Osteoblast (primary cell): Measurements from ENCODE around the gene CMPK2. TPM values are rescaled to one million over a fixed set of nuclear protein-coding genes. Genes with fewer than 3 reads are reported as not detected.

Experiments
- DNase-seq: peaks from one replicate; pipeline ENCODE4 v3.0.0; 2011; ENCODE audit warnings: low spot score, mixed read lengths; ENCODE audit not compliant: insufficient read length; ENCODE audit errors: missing footprints
- H2AFZ ChIP-seq: 2 replicates; pipeline ENCODE4 v1.6.0; 2011; ENCODE audit warnings: mild to moderate bottlenecking, low read length
- H3K27ac ChIP-seq: 2 replicates; pipeline ENCODE4 v1.5.1; 2011; ENCODE audit warnings: mild to moderate bottlenecking, low read depth, low read length, moderate library complexity
- H3K27me3 ChIP-seq: 2 replicates; pipeline ENCODE4 v1.6.0; 2012; ENCODE audit warnings: mild to moderate bottlenecking, control low read depth, inconsistent platforms, low read length, moderate library complexity; ENCODE audit not compliant: insufficient read depth
- H3K36me3 ChIP-seq: 2 replicates; pipeline ENCODE4 v1.5.1; 2011; ENCODE audit warnings: mild to moderate bottlenecking, low read length, control low read depth, moderate library complexity; ENCODE audit not compliant: insufficient read depth
- H3K4me1 ChIP-seq: 2 replicates; pipeline ENCODE4 v1.5.1; 2011; ENCODE audit warnings: mild to moderate bottlenecking, low read length, control low read depth, moderate library complexity; ENCODE audit not compliant: insufficient read depth
- H3K4me2 ChIP-seq: 2 replicates; pipeline ENCODE4 v1.6.0; 2011; ENCODE audit warnings: mild to moderate bottlenecking, low read length; ENCODE audit not compliant: insufficient read depth
- H3K4me3 ChIP-seq: fragments of 200-600 bp; sonication (generic); 3 replicates; pipeline ENCODE4 v1.5.1; 2012; ENCODE audit warnings: mild to moderate bottlenecking, low read length, inconsistent platforms; ENCODE audit not compliant: insufficient read depth
- H3K79me2 ChIP-seq: 2 replicates; pipeline ENCODE4 v1.6.0; 2012; ENCODE audit warnings: mild to moderate bottlenecking, low read length, control low read depth, inconsistent platforms; ENCODE audit not compliant: insufficient read depth
- H3K9me3 ChIP-seq: 2 replicates; pipeline ENCODE4 v1.5.1; 2011; ENCODE audit warnings: low read depth, low read length, control low read depth
- H4K20me1 ChIP-seq: 2 replicates; pipeline ENCODE4 v1.6.0; 2012; ENCODE audit warnings: mild to moderate bottlenecking, low read length, control low read depth; ENCODE audit not compliant: insufficient read depth
- total RNA-seq: library from RNA; depleted of rRNA; stranded (reverse); fragments of >200 nt; gene quantifications from 2 replicates; pipeline ENCODE4 v1.2.3, GENCODE V29; 2012
- TF ChIP-seq, protein P1 (sequence below): IDR thresholded peaks from 2 replicates; pipeline ENCODE4 v1.5.1; 2011; ENCODE audit warnings: mild to moderate bottlenecking, low read depth, low read length, moderate library complexity; ENCODE audit errors: extremely low read depth

Gene CMPK2
- total RNA-seq, 1 donor: 2.2 TPM

DNA sequence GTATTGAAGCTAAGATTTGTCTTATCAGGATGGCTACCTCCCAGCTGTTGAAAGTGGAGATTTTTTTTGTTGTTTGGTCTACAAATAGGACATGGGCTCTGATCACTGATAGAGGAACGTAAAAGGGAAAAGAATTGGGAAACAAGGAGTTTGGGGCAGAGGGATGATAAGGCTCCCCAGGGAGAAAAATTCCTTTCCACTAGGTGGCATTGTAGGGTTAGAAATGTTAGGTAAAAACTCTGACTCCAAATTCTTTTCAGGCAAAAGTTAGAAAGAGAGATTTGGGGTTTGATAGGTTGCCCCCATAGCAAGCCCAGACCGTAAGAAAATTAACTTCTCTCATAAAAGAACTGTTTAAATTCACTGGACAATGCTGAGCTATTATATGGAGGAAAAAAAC lies 19.8 kb downstream of the CMPK2 start:
- Histone ChIP-seq H3K4me2 (no peak overlapping the region), H3K27me3 (no peaks in the 10 kb centered on the region), H4K20me1 (no peaks in the 10 kb centered on the region), H3K4me1 (no peaks in the 10 kb centered on the region), H3K27ac (no peak overlapping the region), H3K36me3 (no peaks in the 10 kb centered on the region), H3K4me3 (no peak overlapping the region), H3K79me2 (no peaks in the 10 kb centered on the region), H3K9me3 (peaks cover 14% of the 10 kb centered on the region), H2AFZ (no peak overlapping the region)
- no peak for DNase-seq
- TF ChIP-seq, protein P1, sequence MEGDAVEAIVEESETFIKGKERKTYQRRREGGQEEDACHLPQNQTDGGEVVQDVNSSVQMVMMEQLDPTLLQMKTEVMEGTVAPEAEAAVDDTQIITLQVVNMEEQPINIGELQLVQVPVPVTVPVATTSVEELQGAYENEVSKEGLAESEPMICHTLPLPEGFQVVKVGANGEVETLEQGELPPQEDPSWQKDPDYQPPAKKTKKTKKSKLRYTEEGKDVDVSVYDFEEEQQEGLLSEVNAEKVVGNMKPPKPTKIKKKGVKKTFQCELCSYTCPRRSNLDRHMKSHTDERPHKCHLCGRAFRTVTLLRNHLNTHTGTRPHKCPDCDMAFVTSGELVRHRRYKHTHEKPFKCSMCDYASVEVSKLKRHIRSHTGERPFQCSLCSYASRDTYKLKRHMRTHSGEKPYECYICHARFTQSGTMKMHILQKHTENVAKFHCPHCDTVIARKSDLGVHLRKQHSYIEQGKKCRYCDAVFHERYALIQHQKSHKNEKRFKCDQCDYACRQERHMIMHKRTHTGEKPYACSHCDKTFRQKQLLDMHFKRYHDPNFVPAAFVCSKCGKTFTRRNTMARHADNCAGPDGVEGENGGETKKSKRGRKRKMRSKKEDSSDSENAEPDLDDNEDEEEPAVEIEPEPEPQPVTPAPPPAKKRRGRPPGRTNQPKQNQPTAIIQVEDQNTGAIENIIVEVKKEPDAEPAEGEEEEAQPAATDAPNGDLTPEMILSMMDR: no peak

DNA sequence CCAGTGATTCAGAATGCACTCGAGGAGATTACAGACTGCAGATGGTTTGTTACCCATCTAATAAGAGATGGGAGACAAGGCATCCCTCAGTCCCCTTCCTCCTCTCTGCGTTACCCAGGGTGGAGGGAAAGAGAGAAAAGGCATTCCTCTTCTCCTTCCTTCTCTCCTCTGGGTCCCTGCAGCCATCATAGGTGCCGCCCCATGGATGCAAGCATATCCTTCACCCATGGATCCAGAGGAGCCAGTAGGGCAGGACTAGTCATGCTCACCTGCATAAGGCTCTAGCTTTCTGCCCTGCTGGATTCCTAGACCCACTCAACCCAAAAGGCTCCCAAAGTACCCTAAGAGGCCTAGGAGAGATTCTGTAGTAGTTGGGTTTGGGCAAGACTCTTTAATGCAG lies 20.4 kb downstream of the CMPK2 start:
- H3K4me2 ChIP-seq: no peak overlapping the region
- H2AFZ ChIP-seq: no peak overlapping the region
- TF ChIP-seq, protein P1: no peak
- no peak for DNase-seq
- H3K9me3 ChIP-seq: peaks cover 14% of the 10 kb centered on the region
- no peak overlapping the region for H3K27ac ChIP-seq
- H3K27me3 ChIP-seq: no peaks in the 10 kb centered on the region
- H4K20me1 ChIP-seq: no peaks in the 10 kb centered on the region
- H3K4me1 ChIP-seq: no peaks in the 10 kb centered on the region
- H3K79me2 ChIP-seq: no peaks in the 10 kb centered on the region
- no peak overlapping the region for H3K4me3 ChIP-seq
- no peaks in the 10 kb centered on the region for H3K36me3 ChIP-seq

DNA sequence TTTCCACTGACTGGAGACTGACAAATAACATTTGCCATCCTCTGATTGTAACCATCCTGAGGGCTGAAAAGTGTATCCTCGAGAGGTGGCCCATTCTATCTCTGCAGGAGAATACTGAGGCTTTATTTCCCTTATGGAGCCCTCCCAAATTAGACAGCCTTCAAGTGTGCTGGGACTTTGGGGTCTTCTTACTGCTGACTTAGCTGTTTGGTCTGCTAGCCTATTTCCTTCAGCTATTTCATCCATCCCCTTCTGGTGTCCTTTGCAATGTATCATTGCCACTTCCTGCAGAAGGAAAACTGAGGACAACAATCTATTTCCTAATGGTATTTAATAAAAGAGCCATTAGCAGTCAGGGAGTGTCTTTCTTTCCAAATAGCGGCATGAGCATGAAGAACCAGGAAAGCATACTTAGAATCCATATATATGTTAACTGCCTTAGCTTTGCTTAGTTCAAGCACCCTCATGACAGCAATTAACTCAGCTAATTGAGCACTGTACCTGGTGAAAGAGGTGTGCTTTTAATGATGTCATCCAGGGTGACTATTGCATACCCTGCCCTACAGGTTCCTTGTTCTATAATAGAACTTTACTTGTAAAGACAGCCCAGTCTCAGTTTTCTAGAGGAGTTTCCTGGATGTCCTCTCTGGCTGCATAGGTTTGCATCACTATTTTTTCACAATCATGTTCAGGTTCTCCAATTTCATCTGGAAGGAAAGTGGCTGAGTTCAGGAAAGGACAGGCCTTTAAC lies 24.0 kb downstream of the CMPK2 start:
- Histone ChIP-seq H3K27ac (no peak overlapping the region), H4K20me1 (no peaks in the 10 kb centered on the region), H3K4me1 (no peaks in the 10 kb centered on the region), H2AFZ (no peak overlapping the region), H3K4me3 (no peak overlapping the region), H3K9me3 (peaks cover 14% of the 10 kb centered on the region), H3K36me3 (no peaks in the 10 kb centered on the region), H3K79me2 (no peaks in the 10 kb centered on the region), H3K4me2 (no peak overlapping the region), H3K27me3 (no peaks in the 10 kb centered on the region)
- no peak for DNase-seq
- TF ChIP-seq, protein P1: no peak

DNA sequence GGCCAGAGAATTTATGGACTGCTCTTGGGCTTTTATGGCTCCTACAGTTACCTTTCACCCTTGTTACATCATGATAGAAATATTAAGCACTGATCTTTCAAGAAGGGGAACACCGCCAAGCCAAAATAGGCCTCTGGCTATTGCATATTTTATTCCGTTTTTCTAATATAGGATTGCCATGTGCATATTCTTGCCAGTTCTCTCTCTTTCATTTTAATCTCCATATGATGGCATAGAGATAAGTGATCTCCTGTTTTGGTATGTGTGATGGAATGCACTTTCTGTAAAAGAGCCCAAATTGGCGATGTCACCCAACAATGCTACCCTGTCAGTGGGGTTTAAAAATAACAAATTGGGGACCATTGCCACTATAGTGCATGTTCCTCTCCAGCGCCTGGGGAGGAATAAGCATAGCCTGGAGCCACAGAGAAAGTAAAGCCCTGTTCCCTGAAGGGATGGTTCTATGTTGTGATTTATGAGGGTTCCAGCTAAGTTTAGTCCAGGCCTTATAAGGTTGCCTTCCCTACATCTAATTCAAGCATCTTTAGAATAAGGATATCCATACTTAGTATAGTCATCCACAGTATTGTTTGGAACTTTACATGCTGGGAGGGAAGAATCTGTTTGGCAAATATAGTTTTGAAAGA lies 26.9 kb downstream of the CMPK2 start:
- Histone ChIP-seq H3K27ac (no peak overlapping the region), H3K4me1 (no peaks in the 10 kb centered on the region), H3K27me3 (no peaks in the 10 kb centered on the region), H3K36me3 (no peaks in the 10 kb centered on the region), H3K9me3 (peaks cover 2% of the 10 kb centered on the region), H2AFZ (no peak overlapping the region), H4K20me1 (no peaks in the 10 kb centered on the region), H3K4me3 (no peak overlapping the region), H3K79me2 (no peaks in the 10 kb centered on the region), H3K4me2 (no peak overlapping the region)
- DNase-seq: no peak
- TF ChIP-seq, protein P1: no peak
